Stomach (tissue), 9 donors: ENCODE measurements around the gene SGK1. TPM values are rescaled to one million over a fixed set of nuclear protein-coding genes. Genes with fewer than 3 reads are reported as not detected.
A peak's percentile ranks its signal among the peaks of the same experiment; 100 is the strongest.

Experiments
- DNase-seq, 2 donors: peaks; one replicate each; pipeline versions ENCODE4 v3.0.0 to v3.0.0-alpha.2; 2013 to 2019
- H3K27ac ChIP-seq, 5 donors: fragments of 200-600 bp in 4 of 5; sonication (generic) in 4 of 5; one replicate each; pipeline ENCODE4 v1.5.1; 2013 to 2019; ENCODE audit warnings: mild to moderate bottlenecking in 1 of 5, moderate library complexity in 1 of 5
- H3K27me3 ChIP-seq, 3 donors: fragments of 200-600 bp; sonication (generic); one replicate each; pipeline ENCODE4 v1.5.1; 2017 to 2019; ENCODE audit warnings: mixed run types in 1 of 3
- H3K36me3 ChIP-seq, 4 donors: fragments of 200-600 bp; sonication (generic); 1 replicate in 3 of 4; 2 replicates in 1 of 4; pipeline ENCODE4 v1.5.1; 2016 to 2019
- H3K4me1 ChIP-seq, 4 donors: fragments of 200-600 bp; sonication (generic); one replicate each; pipeline ENCODE4 v1.5.1; 2016 to 2019
- H3K4me3 ChIP-seq, 4 donors: fragments of 200-600 bp; sonication (generic) in 3 of 4; one replicate each; pipeline ENCODE4 v1.5.1; 2016 to 2019; ENCODE audit warnings: mild to moderate bottlenecking in 1 of 4
- H3K9me3 ChIP-seq, 4 donors: fragments of 200-600 bp; sonication (generic); one replicate each; pipeline ENCODE4 v1.5.1; 2016 to 2019
- CTCF ChIP-seq, 7 experiments: fragments of 450-650 bp in 4 of 7; fragments of 200-600 bp in 3 of 7; sonication (generic) in 3 of 7; IDR thresholded peaks; one replicate each; pipeline ENCODE4 v1.5.1; 2016 to 2019; ENCODE audit warnings: antibody characterized with exemption in 7 of 7, control low read depth in 2 of 7, mild to moderate bottlenecking in 1 of 7
- EP300 ChIP-seq: sonication (generic); formaldehyde crosslinking; IDR thresholded peaks from one replicate; pipeline ENCODE4 v1.6.1; 2017; ENCODE audit warnings: antibody characterized with exemption
- POLR2A ChIP-seq, 4 donors: fragments of 450-650 bp; IDR thresholded peaks; one replicate each; pipeline ENCODE4 v1.6.1; 2016; ENCODE audit warnings: antibody characterized with exemption in 4 of 4, control low read depth in 2 of 4, mild to moderate bottlenecking in 1 of 4, moderate library complexity in 1 of 4
- POLR2AphosphoS5 ChIP-seq, 3 donors: sonication (generic); formaldehyde crosslinking; IDR thresholded peaks; one replicate each; pipeline ENCODE4 v1.6.1; 2016; ENCODE audit warnings: antibody characterized with exemption in 3 of 3
- WGBS, 5 donors: extraction: QIAGEN DNeasy Blood & Tissue Kit in 3 of 5; methylation state at CpG; one replicate each; pipeline versions ENCODE4 v1.1.5 to v1.1.7; 2013 to 2018; 5-methylcytosine and 5-hydroxymethylcytosine counted together
- intact Hi-C: fragments of 100-400 bp; cut with DNase I; formaldehyde crosslinking; loops from one replicate; pipeline ENCODE4 v1.15.1; 2023; ENCODE audit warnings: low total_unique reads
- polyA plus RNA-seq, 3 donors: library from polyadenylated mRNA; stranded (reverse); fragments of 200-250 nt; gene quantifications; one replicate each; pipeline ENCODE4 v1.2.3, GENCODE V29; 2013
- small RNA-seq, 4 donors: library from RNA; depleted of rRNA; stranded (forward); fragments of <200 nt; gene quantifications; one replicate each; pipeline ENCODE3, GENCODE V24; 2016
- total RNA-seq, 5 donors: library from RNA; depleted of rRNA; stranded (reverse); fragments of >200 nt; gene quantifications; one replicate each; pipeline versions ENCODE4 v1.1.0 to v1.2.3, GENCODE V29; 2014 to 2016
- donor health status: healthy with polysubstance abuse.
- donor health status: Bipolar disorder and iron deficiency.
- donor health status: healthy.

SGK1 gene
- total and polyA plus RNA-seq, 8 donors: 72.3 to 347 (median 154) TPM

DNA sequence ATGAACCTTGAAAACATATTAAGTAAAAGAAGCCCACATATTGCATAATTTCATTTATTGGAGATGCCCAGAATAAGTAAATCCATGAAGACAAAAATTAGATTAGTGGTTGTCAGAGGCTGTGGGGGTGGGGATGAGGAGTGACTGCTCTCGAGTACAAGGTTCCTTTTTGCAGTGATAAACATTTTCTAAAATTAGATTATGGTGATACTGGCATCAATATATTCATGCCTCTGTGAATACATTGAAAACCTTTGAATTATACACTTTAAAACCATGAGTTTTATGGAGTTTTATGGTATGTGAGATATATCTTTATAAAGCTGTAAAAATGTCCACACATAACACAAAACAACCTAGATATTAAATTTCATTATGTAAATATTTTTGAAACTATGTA lies 189.8 kb downstream of the SGK1 start:
- no peaks in the 10 kb centered on the region for H3K27me3 ChIP-seq
- no peaks in the 10 kb centered on the region for H3K9me3 ChIP-seq
- TF ChIP-seq EP300: no peak
- TF ChIP-seq POLR2AphosphoS5 (IDR thresholded peaks at IDR 0.05): no peak
- TF ChIP-seq CTCF (IDR thresholded peaks at IDR 0.05): no peak
- TF ChIP-seq POLR2A (IDR thresholded peaks at IDR 0.05): no peak
- H3K4me1 ChIP-seq: peaks cover 0 to 5% (median 0%) of the 10 kb centered on the region in 4 donors
- H3K27ac ChIP-seq: no peak overlapping the region
- no peaks in the 10 kb centered on the region for H3K36me3 ChIP-seq
- no peak overlapping the region for H3K4me3 ChIP-seq
- WGBS, 5 donors: 22 to 43% (median 26%) methylated on average over 1 of the region's 1 CpG
- DNase-seq: no peak
- intact Hi-C loops: no loop called here

DNA sequence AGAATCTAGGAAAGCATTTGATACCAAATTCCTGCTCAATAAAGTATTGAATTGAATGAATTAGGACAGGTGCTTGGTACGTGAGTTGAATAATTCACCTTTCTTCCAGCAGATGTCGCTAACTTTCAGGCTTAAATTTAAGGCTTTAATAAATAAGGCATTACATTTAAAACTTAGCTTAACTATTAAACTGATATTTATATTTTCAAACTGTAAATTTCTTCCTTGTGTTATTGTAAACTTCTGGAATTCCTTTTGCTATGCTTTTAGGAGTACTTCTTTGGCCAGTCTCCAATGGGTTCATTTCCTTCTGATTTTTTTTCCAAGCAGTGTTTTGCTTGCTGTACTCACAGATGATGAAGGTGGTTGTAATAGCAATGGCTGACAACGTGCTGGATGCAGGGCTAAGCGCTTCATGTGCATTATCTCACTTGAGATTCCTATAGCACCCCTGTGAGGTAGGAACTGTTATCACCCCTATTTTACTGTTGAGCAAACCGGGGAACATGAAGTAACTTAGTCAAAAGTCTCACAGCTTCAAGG lies 194.2 kb downstream of the SGK1 start:
- 3 to 11% (median 8%) methylated on average over 5 of the region's 5 CpGs for WGBS, 5 donors
- intact Hi-C loops: no loop called here

GRCh38 chr6:134122775-134123174 lies 195.1 kb downstream of the SGK1 start:
- Histone ChIP-seq H3K9me3 (no peaks in the 10 kb centered on the region), H3K4me3 (no peak overlapping the region), H3K27me3 (no peaks in the 10 kb centered on the region), H3K36me3 (no peaks in the 10 kb centered on the region), H3K27ac (no peak overlapping the region), H3K4me1 (peaks cover 0 to 5% (median 0%) of the 10 kb centered on the region in 4 donors)
- TF ChIP-seq EP300 (no peak), CTCF (IDR thresholded peaks at IDR 0.05) (no peak), POLR2A (IDR thresholded peaks at IDR 0.05) (no peak), POLR2AphosphoS5 (IDR thresholded peaks at IDR 0.05) (no peak)
- intact Hi-C loops: no loop called here
- WGBS, 5 donors: 82 to 100% (median 95%) methylated on average over 1 of the region's 1 CpG
- DNase-seq: no peak

More for the DNA sequence above, 194.2 kb downstream of the SGK1 start:
- no peak for TF ChIP-seq EP300
- TF ChIP-seq CTCF (IDR thresholded peaks at IDR 0.05): peak in 5 of 7 experiments; percentile 56 to 78 (median 66)
- no peak overlapping the region for H3K27ac ChIP-seq
- peak in 1 of 2 donors; percentile 74 for DNase-seq
- peaks cover 0 to 5% (median 0%) of the 10 kb centered on the region in 4 donors for H3K4me1 ChIP-seq
- no peaks in the 10 kb centered on the region for H3K9me3 ChIP-seq
- no peaks in the 10 kb centered on the region for H3K27me3 ChIP-seq
- H3K36me3 ChIP-seq: no peaks in the 10 kb centered on the region
- no peak overlapping the region for H3K4me3 ChIP-seq

- peaks cover 0 to 10% (median 0%) of the 10 kb centered on the region in 4 donors for H3K4me1 ChIP-seq
- peaks cover 0 to 13% (median 0%) of the 10 kb centered on the region in 3 donors for H3K27me3 ChIP-seq
- intact Hi-C loops: no loop called here
- no peaks in the 10 kb centered on the region for H3K9me3 ChIP-seq
- H3K4me3 ChIP-seq: no peak overlapping the region
- H3K36me3 ChIP-seq: no peaks in the 10 kb centered on the region
- no peak for TF ChIP-seq POLR2AphosphoS5 (IDR thresholded peaks at IDR 0.05)
- TF ChIP-seq CTCF (IDR thresholded peaks at IDR 0.05): no peak
- no peak for TF ChIP-seq EP300
- TF ChIP-seq POLR2A (IDR thresholded peaks at IDR 0.05): no peak
- no peak overlapping the region for H3K27ac ChIP-seq
- DNase-seq: no peak
These were observed 198.4 kb downstream of the SGK1 start for GRCh38 chr6:134119486-134119885.

Small RNA genes lying within 50 kb of the gene (small RNA-seq; reads per million reads assigned to genes)
- gene RF00019: 0 reads per million in 4 donors
- gene RN7SL408P: 0 to 1.5 (median 0.04) reads per million in 4 donors
- 38.9 to 114 (median 54.4) reads per million in 4 donors for gene RNA5SP218
- 0 reads per million in 4 donors for gene RPS29P32
